Measurements from ENCODE around the gene SCARB2. TPM values are rescaled to one million over a fixed set of nuclear protein-coding genes. Genes with fewer than 3 reads are reported as not detected.

The SCARB2 gene
- total and polyA plus RNA-seq, 11 donors = 84.9 to 208 (median 97.5) TPM

GRCh38 chr4:76215077-76215476 lies 1.5 kb upstream of the SCARB2 start:
- Histone ChIP-seq H3K4me1 (peaks cover 8 to 69% (median 37%) of the 10 kb centered on the region in 12 donors), H3K9me3 (no peaks in the 10 kb centered on the region), H3K36me3 (no peaks in the 10 kb centered on the region), H3K27me3 (no peaks in the 10 kb centered on the region), H3K27ac (peak overlapping the region in 3 of 12 donors; percentile 95 to 99 (median 98)), H3K4me3 (no peak overlapping the region)
- ATAC-seq (no peak), DNase-seq (no peak)
- intact Hi-C loops (cut with DNase I) = loop anchor here in 2 of 10 donors (10.0 kb wide), 1 partner anchor 90 kb away; the partner anchor contains the start of gene STBD1 (in 2 of the 2)
- no peak for TF ChIP-seq POLR2A (IDR thresholded peaks at IDR 0.05)
- no peak for TF ChIP-seq CTCF (IDR thresholded peaks at IDR 0.05)
- WGBS, 4 donors = 95 to 99% (median 97%) methylated on average over 3 of the region's 3 CpGs

- intact Hi-C loops (cut with DNase I) = loop anchor here in 4 of 10 donors (5.0 to 10.0 kb wide), 3 partner anchors 91 to 202 kb away; partner anchors contain the start of gene STBD1 (in 3 of the 4)
- Histone ChIP-seq H3K4me3 (peak overlapping the region; percentile 69 to 94 (median 80)), H3K9me3 (no peaks in the 10 kb centered on the region), H3K36me3 (no peaks in the 10 kb centered on the region), H3K27ac (peak overlapping the region; percentile 80 to 99 (median 96)), H3K27me3 (no peaks in the 10 kb centered on the region), H3K4me1 (peaks cover 16 to 69% (median 46%) of the 10 kb centered on the region in 12 donors)
- DNase-seq = no peak
- TF ChIP-seq POLR2A (IDR thresholded peaks at IDR 0.05) (no peak), CTCF (IDR thresholded peaks at IDR 0.05) (no peak)
- WGBS, 4 donors = 13 to 32% (median 14%) methylated on average over 5 to 10 of the region's 10 CpGs
- no peak for ATAC-seq
Measured at GRCh38 chr4:76214177-76214675, 602 bp upstream of the SCARB2 start.

- Histone ChIP-seq H3K4me3 (peak overlapping the region; percentile 69 to 94 (median 80)), H3K27ac (peak overlapping the region; percentile 80 to 99 (median 96)), H3K36me3 (no peaks in the 10 kb centered on the region), H3K9me3 (no peaks in the 10 kb centered on the region), H3K27me3 (no peaks in the 10 kb centered on the region), H3K4me1 (peaks cover 19 to 76% (median 57%) of the 10 kb centered on the region in 12 donors)
- ATAC-seq (peak in 2 of 4 donors; percentile 21 to 37), DNase-seq (no peak)
- 2 to 3% (median 2%) methylated on average over 14 of the region's 14 CpGs for WGBS, 4 donors
- TF ChIP-seq POLR2A (IDR thresholded peaks at IDR 0.05) = no peak
- no peak for TF ChIP-seq CTCF (IDR thresholded peaks at IDR 0.05)
- intact Hi-C loops (cut with DNase I) = loop anchor here in 5 of 10 donors (2.0 to 10.0 kb wide), 5 partner anchors 64 to 201 kb away; partner anchors contain the start of genes STBD1 (in 4 of the 5) and NUP54 (in 1 of the 5)
Measured at GRCh38 chr4:76212851-76213414, 691 bp downstream of the SCARB2 start.

Data from heart left ventricle (tissue), 16 donors.